GM23338 (cell line): ENCODE results near the gene LYRM2. TPM values are rescaled to one million over a fixed set of nuclear protein-coding genes. Genes with fewer than 3 reads are reported as not detected.

Experiments
- ATAC-seq: fragments of 200-7000 bp; cut with Tn5 transposase; 3 replicates; pipeline ENCODE4 v1.9.1; 2020
- DNase-seq: peaks from one replicate; pipeline ENCODE4 v3.0.0-alpha.2; 2015; ENCODE audit warnings: low spot score
- H2AFZ ChIP-seq: fragments of 200-600 bp; sonication (generic); 2 replicates; pipeline ENCODE4 v1.8.0; 2016; ENCODE audit warnings: antibody characterized with exemption, mild to moderate bottlenecking, moderate library complexity
- H3F3A ChIP-seq: fragments of 200-600 bp; sonication (generic); replicated peaks from 2 replicates; pipeline ENCODE4 v1.8.0; 2017; ENCODE audit warnings: antibody characterized with exemption, mixed run types, low read depth
- H3K27ac ChIP-seq: fragments of 200-600 bp; sonication (generic); 2 replicates; pipeline ENCODE4 v1.6.1; 2016; ENCODE audit warnings: low read depth
- H3K27me3 ChIP-seq: fragments of 200-600 bp; sonication (generic); 2 replicates; pipeline ENCODE4 v1.8.0; 2016; ENCODE audit warnings: mild to moderate bottlenecking, mixed run types, moderate library complexity; ENCODE audit not compliant: insufficient read depth
- H3K36me3 ChIP-seq: fragments of 200-600 bp; sonication (generic); 2 replicates; pipeline ENCODE4 v1.8.0; 2016; ENCODE audit warnings: mild to moderate bottlenecking; ENCODE audit not compliant: insufficient read depth
- H3K4me1 ChIP-seq: fragments of 200-600 bp; sonication (generic); 2 replicates; pipeline ENCODE4 v1.8.0; 2016; ENCODE audit warnings: mild to moderate bottlenecking, moderate library complexity; ENCODE audit not compliant: insufficient read depth
- H3K4me2 ChIP-seq: fragments of 200-600 bp; sonication (generic); 2 replicates; pipeline ENCODE4 v1.7.1; 2017; ENCODE audit warnings: mixed run types
- H3K4me3 ChIP-seq: fragments of 200-600 bp; sonication (generic); 2 replicates; pipeline ENCODE4 v1.6.1; 2016; ENCODE audit warnings: mixed run types
- H3K79me2 ChIP-seq: fragments of 200-600 bp; sonication (generic); replicated peaks from 2 replicates; pipeline ENCODE4 v1.8.0; 2017; ENCODE audit warnings: mild to moderate bottlenecking; ENCODE audit not compliant: insufficient read depth
- H3K9me2 ChIP-seq: fragments of 200-600 bp; sonication (generic); 2 replicates; pipeline ENCODE4 v1.8.0; 2017; ENCODE audit not compliant: insufficient read depth
- H4K20me1 ChIP-seq: fragments of 200-600 bp; sonication (generic); replicated peaks from 2 replicates; pipeline ENCODE4 v1.8.0; 2017; ENCODE audit warnings: mild to moderate bottlenecking; ENCODE audit not compliant: insufficient read depth
- H3K27ac Mint-ChIP-seq: 2 replicates; pipeline ENCODE4 v1.8.0; 2020; ENCODE audit warnings: inconsistent platforms, mild to moderate bottlenecking, moderate library complexity, mixed read lengths
- H3K27me3 Mint-ChIP-seq: 3 replicates; pipeline ENCODE4 v1.8.0; 2022; ENCODE audit warnings: low read depth, mild to moderate bottlenecking, moderate library complexity, mixed read lengths, inconsistent platforms; ENCODE audit not compliant: insufficient read depth, poor library complexity
- H3K36me3 Mint-ChIP-seq: 3 replicates; pipeline ENCODE4 v1.8.0; 2021; ENCODE audit warnings: low read depth, mild to moderate bottlenecking, inconsistent platforms, moderate library complexity, mixed read lengths
- H3K4me1 Mint-ChIP-seq: 3 replicates; pipeline ENCODE4 v1.8.0; 2020; ENCODE audit warnings: mild to moderate bottlenecking, inconsistent platforms, mixed read lengths
- H3K4me3 Mint-ChIP-seq: 3 replicates; pipeline ENCODE4 v1.8.0; 2021; ENCODE audit warnings: moderate library complexity, mild to moderate bottlenecking, inconsistent platforms, mixed read lengths
- H3K9me3 Mint-ChIP-seq: 3 replicates; pipeline ENCODE4 v1.8.0; 2020; ENCODE audit warnings: moderate library complexity, mild to moderate bottlenecking, inconsistent platforms, mixed read lengths
- CREB1 ChIP-seq: fragments of 250-450 bp; sonication (Bioruptor Pico); IDR thresholded peaks from 2 replicates; pipeline ENCODE4 v1.5.0; 2020; ENCODE audit warnings: low read depth, mild to moderate bottlenecking, moderate library complexity
- EZH2 ChIP-seq: fragments of 200-600 bp; sonication (generic); IDR thresholded peaks from one replicate; pipeline ENCODE4 v1.8.0; 2017; ENCODE audit warnings: antibody characterized with exemption, mild to moderate bottlenecking, low read depth; ENCODE audit not compliant: unreplicated experiment
- EZH2phosphoT487 ChIP-seq: fragments of 200-600 bp; sonication (generic); IDR thresholded peaks from one replicate; pipeline ENCODE4 v1.8.1; 2018; ENCODE audit warnings: antibody characterized with exemption; ENCODE audit not compliant: unreplicated experiment
- JUNB ChIP-seq: IDR thresholded peaks from one replicate; pipeline ENCODE4 v1.6.1; 2016; ENCODE audit warnings: antibody characterized with exemption; ENCODE audit not compliant: unreplicated experiment
- NANOG ChIP-seq: IDR thresholded peaks from 2 replicates; pipeline ENCODE4 v1.6.1; 2016; ENCODE audit warnings: antibody characterized with exemption, borderline replicate concordance
- POLR2AphosphoS5 ChIP-seq: IDR thresholded peaks from 2 replicates; pipeline ENCODE4 v1.6.1; 2016; ENCODE audit warnings: antibody characterized with exemption, low read depth
- STAT1 ChIP-seq: IDR thresholded peaks from one replicate; pipeline ENCODE4 v1.6.1; 2016; ENCODE audit warnings: antibody characterized with exemption; ENCODE audit not compliant: unreplicated experiment
- ZNF114 ChIP-seq: fragments of 250-450 bp; sonication (Bioruptor Pico); IDR thresholded peaks from 2 replicates; pipeline ENCODE4 v1.5.0; 2020; ENCODE audit warnings: mild to moderate bottlenecking, moderate library complexity
- ZNF331 ChIP-seq: fragments of 250-450 bp; sonication (Bioruptor Pico); IDR thresholded peaks from 2 replicates; pipeline ENCODE4 v1.5.0; 2020; ENCODE audit warnings: low read depth, mild to moderate bottlenecking, moderate library complexity
- polyA plus RNA-seq: library from polyadenylated mRNA; unstranded; fragments of >200 nt; fragmentation: Nextera tagmentation; extraction: Ambion mirVana; gene quantifications from 2 replicates; pipeline ENCODE4 v1.2.1, GENCODE V29; 2016
- total RNA-seq: library from RNA; depleted of rRNA; stranded (reverse); fragments of >200 nt; shearing (Covaris generic); gene quantifications from 2 replicates; pipeline ENCODE4 v1.2.3, GENCODE V29; 2014
- TF ChIP-seq, protein P1 (sequence below): fragments of 250-450 bp; sonication (Bioruptor Pico); IDR thresholded peaks from 2 replicates; pipeline ENCODE4 v1.5.0; 2020; ENCODE audit warnings: mild to moderate bottlenecking, moderate library complexity
- TF ChIP-seq, protein P2 (sequence below): IDR thresholded peaks from 2 replicates; pipeline ENCODE4 v1.6.1; 2016; ENCODE audit warnings: antibody characterized with exemption
- TF ChIP-seq, protein P3 (sequence below): IDR thresholded peaks from one replicate; pipeline ENCODE4 v1.6.1; 2018; ENCODE audit warnings: antibody characterized with exemption; ENCODE audit not compliant: unreplicated experiment

LYRM2 gene
- total and polyA plus RNA-seq, 2 experiments from 2014 or later: 20.3 to 67.3 TPM

DNA sequence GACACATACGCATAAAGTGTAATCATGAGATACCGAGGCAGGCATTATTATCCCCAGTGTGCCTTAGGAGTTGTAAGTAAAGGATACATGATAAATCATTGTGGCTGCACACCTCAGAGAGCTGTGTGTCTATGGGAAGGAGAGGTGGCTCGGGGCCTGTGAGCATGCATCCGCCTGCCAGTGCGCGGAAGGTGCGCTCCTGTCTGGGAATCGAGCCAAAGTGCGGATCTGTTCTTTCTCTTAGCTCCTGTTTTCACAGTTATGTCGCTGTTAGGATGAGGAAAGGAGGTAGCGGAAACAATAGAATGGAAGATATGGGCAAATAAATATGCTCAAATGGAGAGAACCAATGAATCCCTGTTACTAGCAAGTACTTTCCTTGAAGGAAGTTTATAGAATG, 107.6 kb downstream of the LYRM2 start:
- Histone ChIP-seq H3K4me2 (no peak overlapping the region), H3K9me2 (no peaks in the 10 kb centered on the region; the same call in 1 of the 2 replicates), H3K79me2 (no peaks in the 10 kb centered on the region), H3F3A (no peaks in the 10 kb centered on the region), H3K27ac (no peak overlapping the region; the same call in 1 of the 2 replicates), H2AFZ (no peak overlapping the region), H3K36me3 (no peaks in the 10 kb centered on the region), H3K4me1 (no peaks in the 10 kb centered on the region), H3K4me3 (no peak overlapping the region), H3K27me3 (no peaks in the 10 kb centered on the region), H4K20me1 (no peaks in the 10 kb centered on the region)
- no peaks in the 10 kb centered on the region for H3K9me3 Mint-ChIP-seq
- H3K4me1 Mint-ChIP-seq: no peaks in the 10 kb centered on the region
- H3K27me3 Mint-ChIP-seq: no peaks in the 10 kb centered on the region
- TF ChIP-seq, protein P1, sequence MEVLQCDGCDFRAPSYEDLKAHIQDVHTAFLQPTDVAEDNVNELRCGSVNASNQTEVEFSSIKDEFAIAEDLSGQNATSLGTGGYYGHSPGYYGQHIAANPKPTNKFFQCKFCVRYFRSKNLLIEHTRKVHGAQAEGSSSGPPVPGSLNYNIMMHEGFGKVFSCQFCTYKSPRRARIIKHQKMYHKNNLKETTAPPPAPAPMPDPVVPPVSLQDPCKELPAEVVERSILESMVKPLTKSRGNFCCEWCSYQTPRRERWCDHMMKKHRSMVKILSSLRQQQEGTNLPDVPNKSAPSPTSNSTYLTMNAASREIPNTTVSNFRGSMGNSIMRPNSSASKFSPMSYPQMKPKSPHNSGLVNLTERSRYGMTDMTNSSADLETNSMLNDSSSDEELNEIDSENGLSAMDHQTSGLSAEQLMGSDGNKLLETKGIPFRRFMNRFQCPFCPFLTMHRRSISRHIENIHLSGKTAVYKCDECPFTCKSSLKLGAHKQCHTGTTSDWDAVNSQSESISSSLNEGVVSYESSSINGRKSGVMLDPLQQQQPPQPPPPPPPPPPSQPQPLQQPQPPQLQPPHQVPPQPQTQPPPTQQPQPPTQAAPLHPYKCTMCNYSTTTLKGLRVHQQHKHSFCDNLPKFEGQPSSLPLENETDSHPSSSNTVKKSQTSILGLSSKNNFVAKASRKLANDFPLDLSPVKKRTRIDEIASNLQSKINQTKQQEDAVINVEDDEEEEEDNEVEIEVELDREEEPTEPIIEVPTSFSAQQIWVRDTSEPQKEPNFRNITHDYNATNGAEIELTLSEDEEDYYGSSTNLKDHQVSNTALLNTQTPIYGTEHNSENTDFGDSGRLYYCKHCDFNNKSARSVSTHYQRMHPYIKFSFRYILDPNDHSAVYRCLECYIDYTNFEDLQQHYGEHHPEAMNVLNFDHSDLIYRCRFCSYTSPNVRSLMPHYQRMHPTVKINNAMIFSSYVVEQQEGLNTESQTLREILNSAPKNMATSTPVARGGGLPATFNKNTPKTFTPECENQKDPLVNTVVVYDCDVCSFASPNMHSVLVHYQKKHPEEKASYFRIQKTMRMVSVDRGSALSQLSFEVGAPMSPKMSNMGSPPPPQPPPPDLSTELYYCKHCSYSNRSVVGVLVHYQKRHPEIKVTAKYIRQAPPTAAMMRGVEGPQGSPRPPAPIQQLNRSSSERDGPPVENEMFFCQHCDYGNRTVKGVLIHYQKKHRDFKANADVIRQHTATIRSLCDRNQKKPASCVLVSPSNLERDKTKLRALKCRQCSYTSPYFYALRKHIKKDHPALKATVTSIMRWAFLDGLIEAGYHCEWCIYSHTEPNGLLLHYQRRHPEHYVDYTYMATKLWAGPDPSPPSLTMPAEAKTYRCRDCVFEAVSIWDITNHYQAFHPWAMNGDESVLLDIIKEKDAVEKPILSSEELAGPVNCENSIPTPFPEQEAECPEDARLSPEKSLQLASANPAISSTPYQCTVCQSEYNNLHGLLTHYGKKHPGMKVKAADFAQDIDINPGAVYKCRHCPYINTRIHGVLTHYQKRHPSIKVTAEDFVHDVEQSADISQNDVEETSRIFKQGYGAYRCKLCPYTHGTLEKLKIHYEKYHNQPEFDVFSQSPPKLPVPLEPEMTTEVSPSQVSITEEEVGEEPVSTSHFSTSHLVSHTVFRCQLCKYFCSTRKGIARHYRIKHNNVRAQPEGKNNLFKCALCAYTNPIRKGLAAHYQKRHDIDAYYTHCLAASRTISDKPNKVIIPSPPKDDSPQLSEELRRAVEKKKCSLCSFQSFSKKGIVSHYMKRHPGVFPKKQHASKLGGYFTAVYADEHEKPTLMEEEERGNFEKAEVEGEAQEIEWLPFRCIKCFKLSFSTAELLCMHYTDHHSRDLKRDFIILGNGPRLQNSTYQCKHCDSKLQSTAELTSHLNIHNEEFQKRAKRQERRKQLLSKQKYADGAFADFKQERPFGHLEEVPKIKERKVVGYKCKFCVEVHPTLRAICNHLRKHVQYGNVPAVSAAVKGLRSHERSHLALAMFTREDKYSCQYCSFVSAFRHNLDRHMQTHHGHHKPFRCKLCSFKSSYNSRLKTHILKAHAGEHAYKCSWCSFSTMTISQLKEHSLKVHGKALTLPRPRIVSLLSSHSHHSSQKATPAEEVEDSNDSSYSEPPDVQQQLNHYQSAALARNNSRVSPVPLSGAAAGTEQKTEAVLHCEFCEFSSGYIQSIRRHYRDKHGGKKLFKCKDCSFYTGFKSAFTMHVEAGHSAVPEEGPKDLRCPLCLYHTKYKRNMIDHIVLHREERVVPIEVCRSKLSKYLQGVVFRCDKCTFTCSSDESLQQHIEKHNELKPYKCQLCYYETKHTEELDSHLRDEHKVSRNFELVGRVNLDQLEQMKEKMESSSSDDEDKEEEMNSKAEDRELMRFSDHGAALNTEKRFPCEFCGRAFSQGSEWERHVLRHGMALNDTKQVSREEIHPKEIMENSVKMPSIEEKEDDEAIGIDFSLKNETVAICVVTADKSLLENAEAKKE (CRISPR knock-in tag): no peak
- TF ChIP-seq EZH2: no peak
- no peak for TF ChIP-seq ZNF331
- TF ChIP-seq JUNB: no peak
- no peak for TF ChIP-seq STAT1
- TF ChIP-seq NANOG: no peak
- TF ChIP-seq, protein P2, sequence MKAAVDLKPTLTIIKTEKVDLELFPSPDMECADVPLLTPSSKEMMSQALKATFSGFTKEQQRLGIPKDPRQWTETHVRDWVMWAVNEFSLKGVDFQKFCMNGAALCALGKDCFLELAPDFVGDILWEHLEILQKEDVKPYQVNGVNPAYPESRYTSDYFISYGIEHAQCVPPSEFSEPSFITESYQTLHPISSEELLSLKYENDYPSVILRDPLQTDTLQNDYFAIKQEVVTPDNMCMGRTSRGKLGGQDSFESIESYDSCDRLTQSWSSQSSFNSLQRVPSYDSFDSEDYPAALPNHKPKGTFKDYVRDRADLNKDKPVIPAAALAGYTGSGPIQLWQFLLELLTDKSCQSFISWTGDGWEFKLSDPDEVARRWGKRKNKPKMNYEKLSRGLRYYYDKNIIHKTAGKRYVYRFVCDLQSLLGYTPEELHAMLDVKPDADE: no peak
- TF ChIP-seq ZNF114 (CRISPR knock-in tag): no peak
- TF ChIP-seq, protein P3, sequence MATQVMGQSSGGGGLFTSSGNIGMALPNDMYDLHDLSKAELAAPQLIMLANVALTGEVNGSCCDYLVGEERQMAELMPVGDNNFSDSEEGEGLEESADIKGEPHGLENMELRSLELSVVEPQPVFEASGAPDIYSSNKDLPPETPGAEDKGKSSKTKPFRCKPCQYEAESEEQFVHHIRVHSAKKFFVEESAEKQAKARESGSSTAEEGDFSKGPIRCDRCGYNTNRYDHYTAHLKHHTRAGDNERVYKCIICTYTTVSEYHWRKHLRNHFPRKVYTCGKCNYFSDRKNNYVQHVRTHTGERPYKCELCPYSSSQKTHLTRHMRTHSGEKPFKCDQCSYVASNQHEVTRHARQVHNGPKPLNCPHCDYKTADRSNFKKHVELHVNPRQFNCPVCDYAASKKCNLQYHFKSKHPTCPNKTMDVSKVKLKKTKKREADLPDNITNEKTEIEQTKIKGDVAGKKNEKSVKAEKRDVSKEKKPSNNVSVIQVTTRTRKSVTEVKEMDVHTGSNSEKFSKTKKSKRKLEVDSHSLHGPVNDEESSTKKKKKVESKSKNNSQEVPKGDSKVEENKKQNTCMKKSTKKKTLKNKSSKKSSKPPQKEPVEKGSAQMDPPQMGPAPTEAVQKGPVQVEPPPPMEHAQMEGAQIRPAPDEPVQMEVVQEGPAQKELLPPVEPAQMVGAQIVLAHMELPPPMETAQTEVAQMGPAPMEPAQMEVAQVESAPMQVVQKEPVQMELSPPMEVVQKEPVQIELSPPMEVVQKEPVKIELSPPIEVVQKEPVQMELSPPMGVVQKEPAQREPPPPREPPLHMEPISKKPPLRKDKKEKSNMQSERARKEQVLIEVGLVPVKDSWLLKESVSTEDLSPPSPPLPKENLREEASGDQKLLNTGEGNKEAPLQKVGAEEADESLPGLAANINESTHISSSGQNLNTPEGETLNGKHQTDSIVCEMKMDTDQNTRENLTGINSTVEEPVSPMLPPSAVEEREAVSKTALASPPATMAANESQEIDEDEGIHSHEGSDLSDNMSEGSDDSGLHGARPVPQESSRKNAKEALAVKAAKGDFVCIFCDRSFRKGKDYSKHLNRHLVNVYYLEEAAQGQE: no peak
- TF ChIP-seq EZH2phosphoT487: no peak
- TF ChIP-seq CREB1: no peak
- TF ChIP-seq POLR2AphosphoS5: no peak
- H3K27ac Mint-ChIP-seq: no peak overlapping the region
- no peaks in the 10 kb centered on the region for H3K36me3 Mint-ChIP-seq
- H3K4me3 Mint-ChIP-seq: no peak overlapping the region
- no peak for ATAC-seq
- no peak for DNase-seq
